ACC112 (cell line): ENCODE measurements around the gene ARID4B.

Source experiments
- H2AFZ ChIP-seq: fragments of 200-600 bp; sonication (generic); one replicate; pipeline ENCODE4 v1.6.0; 2017; ENCODE audit warnings: antibody characterized with exemption, low read length; ENCODE audit not compliant: unreplicated experiment
- H3K27ac ChIP-seq: fragments of 200-600 bp; sonication (generic); 2 replicates; pipeline ENCODE4 v1.5.1; 2014; ENCODE audit warnings: low read depth, mild to moderate bottlenecking, antibody characterized with exemption, low read length, moderate library complexity
- H3K27me3 ChIP-seq: fragments of 200-600 bp; sonication (generic); 2 replicates; pipeline ENCODE4 v1.6.1; 2014; ENCODE audit warnings: mild to moderate bottlenecking, antibody characterized with exemption, low read length, moderate library complexity, mixed read lengths; ENCODE audit not compliant: insufficient read depth
- H3K36me3 ChIP-seq: fragments of 200-600 bp; sonication (generic); 2 replicates; pipeline ENCODE4 v1.6.1; 2016; ENCODE audit warnings: mild to moderate bottlenecking, antibody characterized with exemption, low read length, moderate library complexity, mixed read lengths; ENCODE audit not compliant: insufficient read depth
- H3K4me1 ChIP-seq: fragments of 200-600 bp; sonication (generic); one replicate; pipeline ENCODE4 v1.6.1; 2016; ENCODE audit warnings: low read length, mixed read lengths; ENCODE audit not compliant: insufficient read depth, unreplicated experiment, control insufficient read depth
- H3K4me3 ChIP-seq: fragments of 200-600 bp; sonication (generic); 2 replicates; pipeline ENCODE4 v1.5.1; 2014; ENCODE audit warnings: mild to moderate bottlenecking, low read depth, low read length
- H3K79me2 ChIP-seq: fragments of 200-600 bp; sonication (generic); one replicate; pipeline ENCODE4 v1.6.0; 2016; ENCODE audit warnings: low read length; ENCODE audit not compliant: control insufficient read depth, unreplicated experiment, insufficient read depth

Gene ARID4B

GRCh38 chr1:235130766-235131270 is 197.2 kb downstream of the ARID4B start:
- peaks cover 14% of the 10 kb centered on the region for H3K4me1 ChIP-seq
- no peaks in the 10 kb centered on the region for H3K27me3 ChIP-seq
- no peak overlapping the region for H2AFZ ChIP-seq
- no peak overlapping the region for H3K4me3 ChIP-seq
- H3K36me3 ChIP-seq: peaks cover 9% of the 10 kb centered on the region
- no peak overlapping the region for H3K27ac ChIP-seq
- H3K79me2 ChIP-seq: peaks cover 29% of the 10 kb centered on the region

GRCh38 chr1:235129774-235130570 is 198.0 kb downstream of the ARID4B start:
- Histone ChIP-seq H3K36me3 (peaks cover 9% of the 10 kb centered on the region), H3K4me3 (no peak overlapping the region), H3K79me2 (peaks cover 37% of the 10 kb centered on the region), H2AFZ (no peak overlapping the region), H3K4me1 (peaks cover 15% of the 10 kb centered on the region), H3K27me3 (no peaks in the 10 kb centered on the region), H3K27ac (no peak overlapping the region)

- H3K4me1 ChIP-seq: peaks cover 26% of the 10 kb centered on the region
- H3K27me3 ChIP-seq: no peaks in the 10 kb centered on the region
- H2AFZ ChIP-seq: peak within 1 kb of the TSS; percentile 93
- H3K4me3 ChIP-seq: peak within 1 kb of the TSS; percentile 95
- peaks cover 9% of the 10 kb centered on the region for H3K36me3 ChIP-seq
- H3K27ac ChIP-seq: peak within 1 kb of the TSS; percentile 76
- H3K79me2 ChIP-seq: peaks cover 50% of the 10 kb centered on the region
Observed at GRCh38 chr1:235128456-235129328, 199.3 kb downstream of the ARID4B start, which contains the start of gene TOMM20. Gene TOMM20, minus strand, starts transcription at chr1:235128837. Its CDS starts 122 bp downstream, at chr1:235128715.

DNA sequence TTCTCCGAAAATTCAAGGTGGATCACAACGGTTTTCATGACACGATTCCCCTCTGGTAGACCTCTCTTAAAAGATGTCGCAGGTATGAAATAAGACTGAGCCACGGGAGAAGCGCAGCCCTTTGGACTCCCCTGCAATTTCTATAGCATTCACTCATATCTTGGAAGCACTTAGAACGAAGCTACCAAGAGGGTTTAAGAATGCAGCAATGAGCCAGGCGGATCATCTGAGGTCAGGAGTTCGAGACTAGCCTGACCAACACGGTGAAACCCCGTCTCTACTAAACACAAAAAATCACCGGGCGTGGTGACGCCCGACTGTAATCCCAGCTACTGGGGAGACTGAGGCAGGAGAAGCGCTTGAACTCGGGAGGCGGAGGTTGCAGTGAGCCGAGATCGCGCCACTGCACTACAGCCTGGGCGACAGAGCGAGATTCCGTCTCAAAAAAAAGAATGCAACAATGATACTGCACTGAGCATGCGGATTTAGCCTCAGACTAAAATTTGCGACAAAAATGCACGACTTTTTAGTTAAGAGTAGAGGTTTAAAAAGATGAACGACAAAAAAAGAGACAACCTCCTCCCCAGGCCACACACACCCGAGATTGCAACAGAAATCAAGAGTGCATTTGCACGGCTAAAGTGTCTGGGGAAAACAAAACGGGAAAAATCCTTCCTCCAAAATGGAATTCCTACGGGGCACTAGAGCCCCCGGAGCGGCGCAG is 200.1 kb downstream of the ARID4B start:
- Histone ChIP-seq H3K27me3 (no peaks in the 10 kb centered on the region), H3K36me3 (peaks cover 6% of the 10 kb centered on the region; the same call in 1 of the 2 replicates), H3K27ac (peak overlapping the region; percentile 76), H3K4me1 (peaks cover 30% of the 10 kb centered on the region), H3K4me3 (peak overlapping the region; percentile 95), H3K79me2 (peaks cover 58% of the 10 kb centered on the region), H2AFZ (peak overlapping the region; percentile 78)

DNA sequence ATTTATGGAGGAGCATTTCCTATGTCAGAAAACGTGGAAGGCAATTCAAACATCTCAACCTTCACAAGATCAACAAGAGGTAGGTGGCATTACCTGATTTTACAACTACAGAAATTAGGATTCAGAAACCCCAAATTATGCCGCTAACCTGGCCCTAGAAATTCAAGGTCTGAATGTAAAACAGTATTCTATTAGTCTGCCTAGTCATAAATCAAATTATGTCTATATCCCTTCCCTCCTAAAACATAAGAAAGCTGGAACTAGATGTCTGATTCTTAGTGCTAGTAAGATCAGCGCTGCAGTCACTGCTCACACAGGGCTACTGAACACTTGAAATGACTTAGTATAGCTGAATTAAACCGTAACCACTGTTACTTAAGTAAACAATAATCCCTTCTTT is 200.8 kb downstream of the ARID4B start:
- Histone ChIP-seq H2AFZ (no peak overlapping the region), H3K79me2 (peaks cover 65% of the 10 kb centered on the region), H3K36me3 (peaks cover 5% of the 10 kb centered on the region; the same call in 1 of the 2 replicates), H3K27ac (no peak overlapping the region), H3K27me3 (no peaks in the 10 kb centered on the region), H3K4me3 (peak overlapping the region; percentile 95), H3K4me1 (peaks cover 34% of the 10 kb centered on the region)

GRCh38 chr1:235124665-235125064 is 203.3 kb downstream of the ARID4B start:
- Histone ChIP-seq H3K36me3 (peaks cover 12% of the 10 kb centered on the region), H3K4me1 (peaks cover 34% of the 10 kb centered on the region), H2AFZ (no peak overlapping the region), H3K4me3 (peak overlapping the region; percentile 7; the same call in 1 of the 2 replicates), H3K79me2 (peaks cover 86% of the 10 kb centered on the region), H3K27ac (no peak overlapping the region), H3K27me3 (no peaks in the 10 kb centered on the region)

DNA sequence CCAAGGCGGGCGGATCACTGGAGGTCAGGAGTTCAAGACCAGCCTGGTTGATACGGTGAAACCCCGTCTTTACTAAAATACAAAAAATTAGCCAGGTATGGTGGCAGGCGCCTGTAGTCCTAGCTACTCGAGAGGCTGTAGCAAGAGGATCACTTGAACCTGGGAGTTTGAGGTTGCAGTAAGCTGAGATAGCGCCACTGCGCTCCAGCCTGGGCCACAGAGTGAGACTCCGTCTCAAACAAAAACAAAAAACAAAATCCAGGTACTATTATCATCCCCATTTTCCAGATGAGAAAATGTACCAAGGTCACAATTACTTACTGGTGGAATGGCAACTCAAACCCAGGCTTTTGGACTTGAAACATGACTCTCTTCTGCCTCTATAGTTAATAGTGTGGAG is 203.9 kb downstream of the ARID4B start:
- H3K27me3 ChIP-seq: no peaks in the 10 kb centered on the region
- peaks cover 18% of the 10 kb centered on the region for H3K36me3 ChIP-seq
- peaks cover 32% of the 10 kb centered on the region for H3K4me1 ChIP-seq
- H3K27ac ChIP-seq: no peak overlapping the region
- H3K79me2 ChIP-seq: peaks cover 92% of the 10 kb centered on the region
- no peak overlapping the region for H2AFZ ChIP-seq
- peak overlapping the region; percentile 7; the same call in 1 of the 2 replicates for H3K4me3 ChIP-seq

- H3K79me2 ChIP-seq: peaks cover 89% of the 10 kb centered on the region
- H3K27ac ChIP-seq: no peak overlapping the region
- peaks cover 29% of the 10 kb centered on the region for H3K4me1 ChIP-seq
- H2AFZ ChIP-seq: no peak overlapping the region
- H3K27me3 ChIP-seq: no peaks in the 10 kb centered on the region
- H3K36me3 ChIP-seq: peaks cover 33% of the 10 kb centered on the region
- no peak overlapping the region for H3K4me3 ChIP-seq
Observed at GRCh38 chr1:235122348-235122747, 205.6 kb downstream of the ARID4B start.
